NCI-H1930 (cell line): ENCODE measurements around the gene AFAP1L1.

Source experiments
- DNase-seq, 2 experiments: peaks; one replicate each; lab custom pipeline; 2025; lab: John Stamatoyannopoulos, UW

The AFAP1L1 gene

GRCh38 chr5:149271716-149272563 is at the start of gene AFAP1L1:
AFAP1L1 (plus strand) TSS chr5:149271859; CDS start chr5:149271969, 110 bp downstream.
- DNase-seq, result no peak

- no peak for DNase-seq
These were observed 48.4 kb upstream of the AFAP1L1 start for GRCh38 chr5:149223081-149223848.

GRCh38 chr5:149224282-149224681 is 47.4 kb upstream of the AFAP1L1 start:
- DNase-seq, result no peak

GRCh38 chr5:149227168-149227826 is 44.4 kb upstream of the AFAP1L1 start:
- DNase-seq, result no peak

- DNase-seq, result no peak
These were observed 42.9 kb upstream of the AFAP1L1 start for GRCh38 chr5:149228618-149229297.

- no peak for DNase-seq
These were observed 42.2 kb upstream of the AFAP1L1 start for GRCh38 chr5:149229298-149229937.

GRCh38 chr5:149235841-149236240 is 35.8 kb upstream of the AFAP1L1 start:
- DNase-seq, result no peak

- no peak for DNase-seq
These were observed 34.0 kb upstream of the AFAP1L1 start for GRCh38 chr5:149237662-149238061.

- no peak for DNase-seq
These were observed 33.1 kb upstream of the AFAP1L1 start for GRCh38 chr5:149238540-149238939.

- no peak for DNase-seq
These were observed 31.7 kb upstream of the AFAP1L1 start for GRCh38 chr5:149239917-149240316.

- no peak for DNase-seq
These were observed 31.2 kb upstream of the AFAP1L1 start for GRCh38 chr5:149240354-149240998.

- no peak for DNase-seq
These were observed 29.3 kb upstream of the AFAP1L1 start for GRCh38 chr5:149242339-149242738.

- no peak for DNase-seq
These were observed 24.8 kb upstream of the AFAP1L1 start for GRCh38 chr5:149246906-149247305.

GRCh38 chr5:149247726-149248125 is 23.9 kb upstream of the AFAP1L1 start:
- DNase-seq, result no peak

GRCh38 chr5:149251546-149251945 is 20.1 kb upstream of the AFAP1L1 start:
- DNase-seq, result no peak

- DNase-seq, result no peak
These were observed 17.2 kb upstream of the AFAP1L1 start for GRCh38 chr5:149254506-149254905.

- DNase-seq, result no peak
These were observed 15.2 kb upstream of the AFAP1L1 start for GRCh38 chr5:149256451-149256850.

- no peak for DNase-seq
These were observed 14.5 kb upstream of the AFAP1L1 start for GRCh38 chr5:149257131-149257530.

- no peak for DNase-seq
These were observed 13.6 kb upstream of the AFAP1L1 start for GRCh38 chr5:149257889-149258705.

- no peak for DNase-seq
These were observed 10.9 kb upstream of the AFAP1L1 start for GRCh38 chr5:149260761-149261160.
